Stimulated activated CD4-positive, alpha-beta T cell treated with anti-CD3 and anti-CD28 coated beads, Interleukin-4, amount 100 ng/mL, for 1 hour (primary cell): ENCODE results near the gene MACC1.
"Not testable (repeated sequence)": the region's sequence is repeated elsewhere in the genome, so short reads cannot be mapped to it uniquely, and the experiment has no call there.

ENCODE experiments used
- DNase-seq: peaks from one replicate; pipeline ENCODE4 v3.0.0-alpha.2; 2020

MACC1 gene

DNA sequence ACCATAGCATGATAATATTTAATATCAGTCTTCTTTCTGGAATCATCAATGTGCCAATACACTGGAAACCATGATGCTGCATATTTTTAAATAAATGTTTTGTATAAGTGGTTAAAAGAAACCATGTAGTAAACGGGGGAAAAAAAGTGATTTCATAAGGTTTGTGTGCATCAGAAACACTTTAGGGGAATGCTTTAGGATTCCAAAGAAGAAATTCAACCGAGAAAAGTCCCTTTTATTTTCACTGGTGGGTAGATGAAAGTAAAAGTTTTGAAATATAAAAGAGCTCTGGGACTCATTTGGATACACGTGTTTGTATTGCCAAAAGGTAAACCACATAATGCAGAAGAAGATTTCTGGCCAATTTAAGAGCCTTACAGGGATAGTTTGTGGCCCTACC is 11.9 kb upstream of the MACC1 start:
- no peak for DNase-seq

GRCh38 chr7:20228654-20229053 is 11.5 kb upstream of the MACC1 start:
- no peak for DNase-seq

- no peak for DNase-seq
Measured at GRCh38 chr7:20227291-20227795, 10.2 kb upstream of the MACC1 start.

GRCh38 chr7:20226860-20227259 is 9.7 kb upstream of the MACC1 start:
- no peak for DNase-seq

DNA sequence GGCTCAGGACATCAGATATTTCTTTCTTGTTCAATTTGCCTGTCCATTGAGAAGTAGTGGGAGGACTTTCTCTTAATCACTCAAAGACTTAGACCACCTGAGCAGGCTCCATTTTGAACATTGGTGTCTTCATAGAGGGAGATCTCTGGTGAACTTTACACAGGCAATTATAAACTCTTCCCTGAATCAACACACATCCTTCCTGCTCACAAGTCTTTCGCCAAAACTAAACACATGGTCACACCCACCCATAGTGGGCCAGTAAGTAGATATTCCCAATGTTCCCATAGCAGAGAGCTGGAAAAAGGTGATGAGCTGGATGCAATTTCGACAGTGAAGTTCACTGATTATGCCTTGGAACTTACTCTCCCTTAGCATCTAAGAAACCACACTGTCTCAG is 8.2 kb upstream of the MACC1 start:
- no peak for DNase-seq

- DNase-seq, result no peak
Measured at GRCh38 chr7:20224025-20224424, 6.8 kb upstream of the MACC1 start.

DNA sequence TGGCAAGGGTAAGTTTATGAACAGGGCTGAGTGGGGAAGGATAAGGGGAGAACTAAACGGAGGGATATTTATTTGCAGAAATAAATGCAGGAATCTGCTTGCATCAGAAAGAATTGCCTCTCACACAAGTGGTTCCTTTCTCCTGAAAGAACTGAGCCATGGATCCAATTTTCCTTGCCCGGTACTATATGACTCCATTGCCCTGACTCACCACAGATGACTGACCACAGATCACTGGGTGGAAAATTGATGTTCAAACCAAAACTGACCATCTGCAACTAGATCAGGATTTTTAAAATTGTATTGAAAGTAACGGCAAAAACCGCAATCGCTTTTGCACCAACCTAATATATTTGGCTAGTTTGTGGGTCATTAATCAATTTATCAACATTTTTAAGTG is 6.2 kb upstream of the MACC1 start:
- DNase-seq, result no peak

GRCh38 chr7:20222219-20222828 is 5.1 kb upstream of the MACC1 start:
- no peak for DNase-seq

DNA sequence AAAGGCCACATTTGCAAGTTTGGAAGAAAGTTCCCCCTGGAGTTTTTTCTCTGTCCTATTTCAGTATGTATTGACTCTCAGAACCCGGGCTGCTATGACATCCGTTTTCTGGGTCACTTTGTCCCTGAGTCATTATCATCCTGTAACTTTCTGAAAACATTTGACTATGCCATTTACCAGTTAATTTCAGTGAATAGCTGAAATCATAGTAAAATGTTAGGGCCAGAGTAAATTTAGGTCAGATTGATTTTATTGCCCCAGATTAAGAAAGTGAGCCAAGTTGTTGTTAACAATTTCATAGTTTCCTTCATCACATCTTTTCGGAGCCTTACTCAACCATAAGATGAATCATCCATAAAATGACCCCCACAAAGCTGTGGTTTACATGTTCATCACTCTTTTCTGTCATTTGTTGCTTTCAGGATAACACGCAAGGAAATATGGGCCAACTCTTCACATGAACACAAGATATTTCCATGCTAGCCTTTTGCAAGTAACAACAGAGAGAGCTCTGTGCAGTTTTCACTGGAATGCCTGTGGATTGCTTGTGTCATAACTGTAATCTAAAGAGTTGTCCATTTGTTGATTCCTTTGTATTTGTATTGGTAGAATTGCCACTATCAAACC is 3.9 kb upstream of the MACC1 start:
- DNase-seq, result no peak

GRCh38 chr7:20220293-20220761 is 3.1 kb upstream of the MACC1 start:
- no peak for DNase-seq

- DNase-seq, result no peak
Measured at GRCh38 chr7:20219446-20220292, 2.5 kb upstream of the MACC1 start.

- DNase-seq, result no peak
Measured at GRCh38 chr7:20219062-20219445, 1.9 kb upstream of the MACC1 start.

GRCh38 chr7:20218279-20218678 is 1.1 kb upstream of the MACC1 start:
- no peak for DNase-seq

DNA sequence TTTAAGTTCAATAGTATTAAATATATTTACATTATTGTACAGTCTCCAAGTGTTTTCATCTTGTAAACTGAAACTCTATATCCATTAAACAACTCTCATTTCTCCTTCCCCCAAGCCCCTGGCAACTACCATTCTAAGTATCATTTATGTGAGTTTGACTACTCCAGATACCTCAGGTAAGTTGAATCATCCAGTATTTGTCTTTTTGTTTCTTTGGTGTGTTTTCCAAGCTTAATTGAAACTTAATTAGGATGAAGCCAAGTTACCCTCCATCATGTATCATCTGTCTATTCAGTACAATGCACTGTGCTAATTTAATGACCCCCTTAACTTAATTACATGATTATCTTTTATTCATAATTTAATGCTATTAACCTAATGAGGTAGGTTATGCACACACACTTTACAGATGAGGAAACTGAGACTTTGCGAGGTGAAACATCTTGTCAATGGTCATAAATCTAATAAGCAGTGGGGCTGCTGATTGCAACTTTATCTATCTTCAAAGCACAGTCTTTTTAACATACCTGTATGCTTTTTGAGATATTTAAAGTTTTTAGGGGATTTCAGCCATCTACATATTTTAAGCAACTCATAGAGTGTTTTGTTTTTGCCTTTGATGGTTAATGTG is 663 bp downstream of the MACC1 start:
- DNase-seq, result no peak

- no peak for DNase-seq
Measured at GRCh38 chr7:20214921-20215669, 2.1 kb downstream of the MACC1 start.

DNA sequence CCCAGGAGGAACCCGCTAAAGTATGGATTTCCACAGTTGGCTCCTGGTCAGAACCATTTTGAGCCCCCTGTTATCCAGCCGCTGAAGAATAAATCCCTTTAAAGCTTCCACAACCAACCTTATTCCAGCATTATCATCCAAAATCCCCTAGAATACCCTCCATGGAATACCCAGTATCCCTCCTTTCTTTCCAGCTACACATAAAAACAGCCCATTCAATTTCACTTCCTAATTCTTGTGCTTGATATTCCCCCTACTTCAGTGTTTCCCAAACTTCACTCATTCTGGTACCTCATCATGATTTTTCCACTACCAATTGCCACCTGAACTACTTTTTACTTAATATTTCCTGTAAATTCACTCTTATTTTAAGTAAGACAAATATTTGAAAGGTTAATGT is 3.1 kb downstream of the MACC1 start:
- DNase-seq, result no peak

DNA sequence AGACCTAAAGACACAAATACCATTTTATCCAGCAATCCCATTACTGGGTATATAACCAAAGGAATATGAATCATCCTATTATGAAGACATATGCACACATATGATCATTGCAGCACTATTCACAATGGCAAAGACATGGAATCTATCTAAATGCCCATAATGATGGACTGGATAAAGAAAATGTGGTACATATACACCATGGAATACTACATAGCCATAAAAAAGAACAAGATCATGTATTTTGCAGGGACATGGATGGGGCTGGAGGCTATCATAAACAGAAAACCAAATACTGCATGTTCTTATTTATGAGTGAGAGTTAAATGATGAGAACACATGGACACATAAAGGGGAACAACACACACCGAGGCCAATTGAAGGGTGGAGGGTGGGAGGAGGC is 3.8 kb downstream of the MACC1 start:
- no peak for DNase-seq

DNA sequence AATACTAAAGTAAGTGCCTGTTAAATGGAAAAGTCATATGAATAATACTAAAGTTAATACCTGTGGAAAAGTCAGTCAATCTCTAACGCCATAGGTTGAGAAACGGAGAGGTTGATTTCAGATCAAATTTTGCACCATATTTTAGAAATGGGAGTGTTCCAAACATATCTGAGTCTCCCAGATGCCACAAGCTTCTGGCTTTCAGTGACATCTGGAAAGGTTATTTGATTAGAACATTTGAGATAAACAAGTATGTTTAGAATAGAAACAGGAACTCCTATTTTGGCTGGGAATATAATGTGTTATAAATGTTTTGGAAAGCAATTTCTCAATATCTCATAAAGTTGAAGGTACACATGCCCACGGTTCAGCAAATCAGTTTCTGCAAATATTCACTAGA is 5.8 kb downstream of the MACC1 start:
- DNase-seq, result no peak

DNA sequence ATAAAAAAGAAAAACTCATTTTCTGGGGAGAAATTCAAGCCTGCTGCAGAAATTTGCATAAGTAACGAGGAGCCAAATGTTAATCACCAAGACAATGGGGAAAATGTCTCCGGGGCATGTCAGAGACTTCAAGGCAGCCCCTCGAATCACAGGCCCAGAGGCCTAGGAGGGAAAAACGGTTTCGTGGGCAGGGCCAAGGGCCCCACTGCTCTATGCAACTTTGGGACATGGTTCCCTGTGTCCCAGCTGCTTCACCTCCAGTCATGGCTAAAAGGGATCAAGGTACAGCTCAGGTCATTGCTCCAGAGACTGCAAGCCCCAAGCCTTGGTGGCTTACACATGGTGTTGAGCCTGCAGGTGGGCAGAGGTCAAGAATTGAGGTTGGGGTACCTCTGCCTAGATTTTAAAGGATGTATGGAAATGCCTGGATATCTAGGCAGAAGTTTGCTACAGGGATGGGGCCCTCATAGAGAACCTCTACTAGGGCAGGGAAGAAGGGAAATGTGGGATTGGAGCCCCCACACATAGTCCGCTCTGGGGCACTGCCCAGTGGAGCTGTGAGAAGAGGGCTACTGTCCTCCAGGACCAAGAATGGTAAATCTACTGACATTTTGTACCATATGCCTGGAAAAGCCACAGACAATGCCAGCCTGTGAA is 8.4 kb downstream of the MACC1 start:
- DNase-seq, result no peak

- DNase-seq, result not testable (repeated sequence)
Measured at GRCh38 chr7:20207811-20208210, 9.4 kb downstream of the MACC1 start.

DNA sequence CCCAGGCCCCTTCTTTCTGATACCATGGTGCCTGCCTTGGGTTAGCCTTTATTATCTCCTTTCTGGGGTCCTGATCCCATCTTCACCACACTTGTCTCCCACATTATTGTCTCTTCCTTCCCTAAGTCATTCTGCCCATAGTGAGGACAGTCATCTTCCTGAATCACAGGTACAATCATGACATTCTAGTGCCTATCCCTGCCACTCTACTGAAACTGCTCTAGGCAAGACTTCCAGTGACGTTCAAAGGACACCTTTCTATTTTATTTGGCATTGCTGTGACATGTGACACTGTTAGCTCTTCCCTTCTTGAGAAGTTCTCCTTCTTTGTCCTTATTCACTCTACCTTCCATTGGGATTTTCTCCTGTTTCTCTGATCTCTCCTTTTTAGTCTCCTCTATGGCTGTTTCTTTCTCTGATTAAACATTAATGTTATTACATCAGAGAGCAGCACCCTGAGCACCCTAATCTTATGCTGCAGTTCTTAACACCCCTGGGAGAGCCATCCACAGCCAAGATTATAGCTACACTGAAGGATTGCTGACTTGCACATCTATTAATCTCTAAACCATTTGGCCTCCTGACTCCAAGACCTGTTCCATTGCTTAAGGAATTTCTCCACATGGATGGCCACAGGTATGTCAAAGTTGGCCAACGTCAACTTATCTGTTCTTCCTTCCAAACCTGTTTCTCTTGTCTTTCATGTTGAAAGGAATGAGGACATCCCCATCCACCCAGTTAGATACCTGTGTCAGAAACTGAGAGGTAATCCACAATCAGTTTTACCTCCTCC is 10.9 kb downstream of the MACC1 start:
- DNase-seq, result no peak
